ENCODE results near the gene SCAMP1.

DNA sequence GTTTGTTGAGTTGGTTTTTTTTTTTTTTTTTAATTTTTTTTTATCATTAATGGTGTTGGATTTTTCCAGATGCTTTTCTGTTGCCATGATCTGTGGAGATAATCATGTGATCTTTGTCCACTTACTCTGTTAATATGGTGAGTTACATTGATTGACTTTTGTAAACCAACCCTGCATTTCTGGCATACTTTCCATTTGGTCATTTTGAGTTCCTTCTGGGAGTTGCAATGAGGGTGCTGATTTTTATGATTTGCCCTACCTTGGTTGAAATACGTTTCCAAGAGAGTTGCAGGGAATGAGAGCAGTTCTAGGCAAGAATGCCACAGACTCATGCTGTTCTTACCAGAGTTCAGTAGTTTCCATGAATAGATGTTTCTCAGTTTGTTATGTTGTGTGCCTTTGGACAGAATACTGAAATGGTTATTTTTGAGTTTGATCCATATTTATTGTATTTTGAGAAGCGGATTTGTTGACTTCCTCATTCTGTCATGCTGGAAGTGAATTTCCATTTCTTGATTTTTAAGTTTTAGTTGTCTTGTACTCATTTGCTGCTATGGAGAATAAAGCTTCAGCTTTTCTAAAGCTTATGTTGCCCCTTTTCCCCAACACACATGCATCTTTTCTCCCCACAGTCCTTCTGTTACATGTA lies 69.0 kb downstream of the SCAMP1 start:
- TF ChIP-seq GATA3 (IDR thresholded peaks at IDR 0.05; ENCODE audit: low read depth, low read length), result no peak
- TF ChIP-seq GATA2 (IDR thresholded peaks at IDR 0.05; ENCODE audit: low read depth, low read length), result no peak

Data from SH-SY5Y (cell line).